Activated T-helper 1 cell treated with anti-CD3 and anti-CD28 coated beads, Interleukin-12 subunit alpha, Interleukin-12 subunit beta, Interleukin-2, Interleukin-4 antibody, amounts not matched to agents 30 ng/mL and 10 ng/mL and 1 ng/mL, durations not matched to agents 14 hours and 24 hours and 36 hours (primary cell): ENCODE results near the gene ODAD2. TPM values are rescaled to one million over a fixed set of nuclear protein-coding genes. Genes with fewer than 3 reads are reported as not detected.

ENCODE experiments used
- DNase-seq: peaks from one replicate; pipeline ENCODE4 v3.0.0; 2021; ENCODE audit warnings: low spot score
- H3K27ac Mint-ChIP-seq: one replicate; pipeline ENCODE4 v1.8.0; 2021; ENCODE audit warnings: mild to moderate bottlenecking, mixed read lengths
- H3K27me3 Mint-ChIP-seq: one replicate; pipeline ENCODE4 v1.8.0; 2022; ENCODE audit warnings: mild to moderate bottlenecking, moderate library complexity, mixed read lengths; ENCODE audit not compliant: insufficient read depth
- H3K36me3 Mint-ChIP-seq: one replicate; pipeline ENCODE4 v1.8.0; 2021; ENCODE audit warnings: low read depth, mixed read lengths
- H3K4me1 Mint-ChIP-seq: one replicate; pipeline ENCODE4 v1.8.0; 2021; ENCODE audit warnings: low read depth, mixed read lengths
- H3K4me3 Mint-ChIP-seq: one replicate; pipeline ENCODE4 v1.8.0; 2021; ENCODE audit warnings: mild to moderate bottlenecking, moderate library complexity, mixed read lengths
- H3K9me3 Mint-ChIP-seq: one replicate; pipeline ENCODE4 v1.8.0; 2021; ENCODE audit warnings: mixed read lengths
- intact Hi-C: fragments of 100-400 bp; cut with micrococcal nuclease; formaldehyde crosslinking; loops from one replicate; pipeline ENCODE4 v1.15.1; 2024
- total RNA-seq: library from RNA; stranded (reverse); gene quantifications from 2 replicates; pipeline ENCODE4 v1.2.3, GENCODE V29; 2022

Gene ODAD2
- total RNA-seq, 1 donor from 2014 or later = not detected

GRCh38 chr10:27884185-27884641 lies 114.7 kb downstream of the ODAD2 start:
- Mint-ChIP-seq H3K4me1 (no peaks in the 10 kb centered on the region), H3K9me3 (no peaks in the 10 kb centered on the region), H3K27me3 (peaks cover 3% of the 10 kb centered on the region), H3K4me3 (no peak overlapping the region), H3K27ac (no peak overlapping the region), H3K36me3 (no peaks in the 10 kb centered on the region)
- intact Hi-C loops = no loop called here
- DNase-seq = no peak

GRCh38 chr10:27878281-27878680 lies 120.6 kb downstream of the ODAD2 start:
- no peak for DNase-seq
- no peak overlapping the region for H3K4me3 Mint-ChIP-seq

GRCh38 chr10:27865221-27865635 lies 133.7 kb downstream of the ODAD2 start:
- no peaks in the 10 kb centered on the region for H3K4me1 Mint-ChIP-seq
- H3K9me3 Mint-ChIP-seq = no peaks in the 10 kb centered on the region
- H3K36me3 Mint-ChIP-seq = no peaks in the 10 kb centered on the region
- no peak overlapping the region for H3K4me3 Mint-ChIP-seq
- peaks cover 2% of the 10 kb centered on the region for H3K27me3 Mint-ChIP-seq
- no peak for DNase-seq
- no peak overlapping the region for H3K27ac Mint-ChIP-seq
- intact Hi-C loops = no loop called here

More at GRCh38 chr10:27878281-27878680, 120.6 kb downstream of the ODAD2 start:
- Mint-ChIP-seq H3K4me1 (no peaks in the 10 kb centered on the region), H3K36me3 (no peaks in the 10 kb centered on the region), H3K9me3 (no peaks in the 10 kb centered on the region), H3K27me3 (no peaks in the 10 kb centered on the region), H3K27ac (no peak overlapping the region)
- intact Hi-C loops = no loop called here

GRCh38 chr10:27861781-27862180 lies 137.1 kb downstream of the ODAD2 start:
- peaks cover 2% of the 10 kb centered on the region for H3K27me3 Mint-ChIP-seq
- H3K4me3 Mint-ChIP-seq = no peak overlapping the region
- H3K9me3 Mint-ChIP-seq = no peaks in the 10 kb centered on the region
- no peak for DNase-seq
- intact Hi-C loops = no loop called here
- H3K27ac Mint-ChIP-seq = no peak overlapping the region
- H3K4me1 Mint-ChIP-seq = no peaks in the 10 kb centered on the region
- no peaks in the 10 kb centered on the region for H3K36me3 Mint-ChIP-seq

- H3K4me3 Mint-ChIP-seq = no peak overlapping the region
- no peaks in the 10 kb centered on the region for H3K36me3 Mint-ChIP-seq
- no peaks in the 10 kb centered on the region for H3K4me1 Mint-ChIP-seq
- intact Hi-C loops = no loop called here
- no peak for DNase-seq
- no peaks in the 10 kb centered on the region for H3K9me3 Mint-ChIP-seq
- no peak overlapping the region for H3K27ac Mint-ChIP-seq
- no peaks in the 10 kb centered on the region for H3K27me3 Mint-ChIP-seq
Observed at GRCh38 chr10:27857616-27858015, 141.3 kb downstream of the ODAD2 start.

- peaks cover 2% of the 10 kb centered on the region for H3K27me3 Mint-ChIP-seq
- DNase-seq = no peak
- intact Hi-C loops = no loop called here
- H3K36me3 Mint-ChIP-seq = no peaks in the 10 kb centered on the region
- no peaks in the 10 kb centered on the region for H3K4me1 Mint-ChIP-seq
- H3K27ac Mint-ChIP-seq = no peak overlapping the region
- no peak overlapping the region for H3K4me3 Mint-ChIP-seq
- H3K9me3 Mint-ChIP-seq = no peaks in the 10 kb centered on the region
Observed at GRCh38 chr10:27844223-27844622, 154.7 kb downstream of the ODAD2 start.

GRCh38 chr10:27838901-27839300 lies 160.0 kb downstream of the ODAD2 start:
- intact Hi-C loops = no loop called here
- no peak for DNase-seq
- no peaks in the 10 kb centered on the region for H3K9me3 Mint-ChIP-seq
- no peaks in the 10 kb centered on the region for H3K27me3 Mint-ChIP-seq
- H3K4me1 Mint-ChIP-seq = no peaks in the 10 kb centered on the region
- H3K27ac Mint-ChIP-seq = no peak overlapping the region
- no peak overlapping the region for H3K4me3 Mint-ChIP-seq
- no peaks in the 10 kb centered on the region for H3K36me3 Mint-ChIP-seq

GRCh38 chr10:27838361-27838760 lies 160.5 kb downstream of the ODAD2 start:
- H3K36me3 Mint-ChIP-seq = no peaks in the 10 kb centered on the region
- H3K27ac Mint-ChIP-seq = no peak overlapping the region
- no peak for DNase-seq
- H3K4me1 Mint-ChIP-seq = no peaks in the 10 kb centered on the region
- no peaks in the 10 kb centered on the region for H3K9me3 Mint-ChIP-seq
- intact Hi-C loops = no loop called here
- no peak overlapping the region for H3K4me3 Mint-ChIP-seq
- H3K27me3 Mint-ChIP-seq = no peaks in the 10 kb centered on the region

- no peak overlapping the region for H3K27ac Mint-ChIP-seq
- DNase-seq = no peak
- intact Hi-C loops = no loop called here
- H3K27me3 Mint-ChIP-seq = no peaks in the 10 kb centered on the region
- no peaks in the 10 kb centered on the region for H3K9me3 Mint-ChIP-seq
- H3K4me1 Mint-ChIP-seq = no peaks in the 10 kb centered on the region
- no peaks in the 10 kb centered on the region for H3K36me3 Mint-ChIP-seq
- H3K4me3 Mint-ChIP-seq = no peak overlapping the region
Observed at GRCh38 chr10:27834476-27834875, 164.4 kb downstream of the ODAD2 start.

- no peak overlapping the region for H3K4me3 Mint-ChIP-seq
- no peaks in the 10 kb centered on the region for H3K36me3 Mint-ChIP-seq
- intact Hi-C loops = no loop called here
- no peaks in the 10 kb centered on the region for H3K4me1 Mint-ChIP-seq
- H3K27me3 Mint-ChIP-seq = no peaks in the 10 kb centered on the region
- H3K27ac Mint-ChIP-seq = no peak overlapping the region
- no peak for DNase-seq
- no peaks in the 10 kb centered on the region for H3K9me3 Mint-ChIP-seq
Observed at GRCh38 chr10:27833792-27834191, 165.1 kb downstream of the ODAD2 start.

- no peaks in the 10 kb centered on the region for H3K9me3 Mint-ChIP-seq
- no peak for DNase-seq
- H3K36me3 Mint-ChIP-seq = no peaks in the 10 kb centered on the region
- H3K4me3 Mint-ChIP-seq = no peak overlapping the region
- no peaks in the 10 kb centered on the region for H3K27me3 Mint-ChIP-seq
- H3K27ac Mint-ChIP-seq = no peak overlapping the region
- intact Hi-C loops = no loop called here
- no peaks in the 10 kb centered on the region for H3K4me1 Mint-ChIP-seq
Observed at GRCh38 chr10:27832826-27833225, 166.1 kb downstream of the ODAD2 start.

GRCh38 chr10:27826369-27826768 lies 172.5 kb downstream of the ODAD2 start:
- H3K4me1 Mint-ChIP-seq = no peaks in the 10 kb centered on the region
- no peak overlapping the region for H3K27ac Mint-ChIP-seq
- no peaks in the 10 kb centered on the region for H3K9me3 Mint-ChIP-seq
- H3K4me3 Mint-ChIP-seq = no peak overlapping the region
- intact Hi-C loops = no loop called here
- no peak for DNase-seq
- no peaks in the 10 kb centered on the region for H3K36me3 Mint-ChIP-seq
- H3K27me3 Mint-ChIP-seq = no peaks in the 10 kb centered on the region

GRCh38 chr10:27822301-27822700 lies 176.6 kb downstream of the ODAD2 start:
- intact Hi-C loops = no loop called here
- no peak for DNase-seq
- H3K27ac Mint-ChIP-seq = no peak overlapping the region
- H3K4me1 Mint-ChIP-seq = no peaks in the 10 kb centered on the region
- H3K9me3 Mint-ChIP-seq = no peaks in the 10 kb centered on the region
- H3K27me3 Mint-ChIP-seq = peaks cover 2% of the 10 kb centered on the region
- H3K36me3 Mint-ChIP-seq = no peaks in the 10 kb centered on the region
- no peak overlapping the region for H3K4me3 Mint-ChIP-seq

- intact Hi-C loops = no loop called here
- H3K27ac Mint-ChIP-seq = no peak overlapping the region
- H3K4me3 Mint-ChIP-seq = no peak overlapping the region
- H3K36me3 Mint-ChIP-seq = no peaks in the 10 kb centered on the region
- no peak for DNase-seq
- peaks cover 2% of the 10 kb centered on the region for H3K27me3 Mint-ChIP-seq
- H3K9me3 Mint-ChIP-seq = no peaks in the 10 kb centered on the region
- no peaks in the 10 kb centered on the region for H3K4me1 Mint-ChIP-seq
Observed at GRCh38 chr10:27820637-27821036, 178.2 kb downstream of the ODAD2 start.
